ENCODE measurements around the gene SPTBN1.

DNA sequence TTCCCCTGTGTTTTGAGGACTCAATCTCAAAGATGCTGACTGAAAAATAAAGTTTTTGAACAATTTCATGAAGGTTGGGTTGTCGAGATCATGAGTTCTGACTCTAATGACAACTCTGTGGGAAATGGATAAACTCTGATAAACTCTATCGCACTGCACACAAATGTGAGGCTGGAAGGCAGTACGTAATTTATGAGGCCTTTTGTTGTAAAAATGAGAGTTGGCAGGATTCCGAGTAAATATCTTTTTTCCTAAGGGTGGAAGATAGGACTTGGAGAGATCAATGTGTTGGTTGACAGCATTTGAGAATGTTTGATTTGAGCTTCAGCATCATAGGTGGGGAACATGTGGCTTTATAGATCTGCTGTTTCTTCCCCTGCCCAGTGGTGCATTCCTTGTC is 90.4 kb downstream of the SPTBN1 start:
- TF ChIP-seq HNRNPK (IDR thresholded peaks at IDR 0.05; ENCODE audit: low read depth, low read length, poor library complexity, severe bottlenecking): no peak
- no peak for TF ChIP-seq NCOA6 (IDR thresholded peaks at IDR 0.05)
- TF ChIP-seq POLR2AphosphoS5 (IDR thresholded peaks at IDR 0.05; ENCODE audit: control insufficient read depth, insufficient read depth, low read depth, low read length): no peak
- TF ChIP-seq POLR2A (conservative IDR thresholded peaks at IDR 0.05): no peak
- TF ChIP-seq, protein P1, sequence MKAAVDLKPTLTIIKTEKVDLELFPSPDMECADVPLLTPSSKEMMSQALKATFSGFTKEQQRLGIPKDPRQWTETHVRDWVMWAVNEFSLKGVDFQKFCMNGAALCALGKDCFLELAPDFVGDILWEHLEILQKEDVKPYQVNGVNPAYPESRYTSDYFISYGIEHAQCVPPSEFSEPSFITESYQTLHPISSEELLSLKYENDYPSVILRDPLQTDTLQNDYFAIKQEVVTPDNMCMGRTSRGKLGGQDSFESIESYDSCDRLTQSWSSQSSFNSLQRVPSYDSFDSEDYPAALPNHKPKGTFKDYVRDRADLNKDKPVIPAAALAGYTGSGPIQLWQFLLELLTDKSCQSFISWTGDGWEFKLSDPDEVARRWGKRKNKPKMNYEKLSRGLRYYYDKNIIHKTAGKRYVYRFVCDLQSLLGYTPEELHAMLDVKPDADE (conservative IDR thresholded peaks at IDR 0.05; ENCODE audit: control insufficient read depth, low read depth, low read length): no peak
- no peak for TF ChIP-seq ZBTB49 (CRISPR knock-in tag; IDR thresholded peaks at IDR 0.05; ENCODE audit: borderline replicate concordance)
- no peak for TF ChIP-seq CBX2 (IDR thresholded peaks at IDR 0.05; ENCODE audit: insufficient read depth, low read length, poor library complexity, severe bottlenecking)
- no peak for TF ChIP-seq ZNF280B (CRISPR knock-in tag; IDR thresholded peaks at IDR 0.05)
- TF ChIP-seq HBP1 (CRISPR knock-in tag; IDR thresholded peaks at IDR 0.05): no peak
- TF ChIP-seq ATF3 (IDR thresholded peaks at IDR 0.05): no peak
- TF ChIP-seq ATF3 (CRISPR knock-in tag; conservative IDR thresholded peaks at IDR 0.05): no peak
- TF ChIP-seq, protein P2, sequence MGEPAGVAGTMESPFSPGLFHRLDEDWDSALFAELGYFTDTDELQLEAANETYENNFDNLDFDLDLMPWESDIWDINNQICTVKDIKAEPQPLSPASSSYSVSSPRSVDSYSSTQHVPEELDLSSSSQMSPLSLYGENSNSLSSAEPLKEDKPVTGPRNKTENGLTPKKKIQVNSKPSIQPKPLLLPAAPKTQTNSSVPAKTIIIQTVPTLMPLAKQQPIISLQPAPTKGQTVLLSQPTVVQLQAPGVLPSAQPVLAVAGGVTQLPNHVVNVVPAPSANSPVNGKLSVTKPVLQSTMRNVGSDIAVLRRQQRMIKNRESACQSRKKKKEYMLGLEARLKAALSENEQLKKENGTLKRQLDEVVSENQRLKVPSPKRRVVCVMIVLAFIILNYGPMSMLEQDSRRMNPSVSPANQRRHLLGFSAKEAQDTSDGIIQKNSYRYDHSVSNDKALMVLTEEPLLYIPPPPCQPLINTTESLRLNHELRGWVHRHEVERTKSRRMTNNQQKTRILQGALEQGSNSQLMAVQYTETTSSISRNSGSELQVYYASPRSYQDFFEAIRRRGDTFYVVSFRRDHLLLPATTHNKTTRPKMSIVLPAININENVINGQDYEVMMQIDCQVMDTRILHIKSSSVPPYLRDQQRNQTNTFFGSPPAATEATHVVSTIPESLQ (CRISPR knock-in tag; IDR thresholded peaks at IDR 0.05): no peak
- TF ChIP-seq SMAD3 (CRISPR knock-in tag; conservative IDR thresholded peaks at IDR 0.05): no peak
- TF ChIP-seq CREB1 (IDR thresholded peaks at IDR 0.05): no peak
- TF ChIP-seq CREB1 (CRISPR knock-in tag; IDR thresholded peaks at IDR 0.05): no peak
- TF ChIP-seq USF1 (CRISPR knock-in tag; IDR thresholded peaks at IDR 0.05): no peak

Data from K562 (cell line).